GM15510 (cell line): ENCODE data around the gene COBLL1.

Experiments
- POLR2A ChIP-seq: IDR thresholded peaks from 3 replicates; pipeline ENCODE4 v1.6.1; 2011; ENCODE audit warnings: borderline replicate concordance; ENCODE audit not compliant: insufficient read length; ENCODE audit errors: extremely low read depth

Gene COBLL1

DNA sequence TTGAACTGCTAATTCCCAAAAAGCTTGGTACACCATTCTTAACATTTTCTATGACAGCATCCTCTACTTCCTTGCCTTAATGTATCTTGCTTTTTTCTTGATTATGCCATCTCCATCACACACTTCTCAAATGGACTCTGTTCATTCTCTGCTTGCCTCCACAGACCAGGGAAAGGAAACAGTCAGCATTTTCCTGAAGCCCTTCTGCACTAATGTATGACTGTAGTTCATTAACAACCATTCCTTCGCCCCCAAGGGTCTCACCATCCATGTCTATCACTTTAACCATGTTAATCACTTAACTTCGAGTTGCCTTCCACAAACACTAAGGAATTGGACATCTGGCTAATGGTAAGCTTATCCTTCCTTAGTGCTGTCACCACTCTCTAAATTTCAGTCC is 54.8 kb downstream of the COBLL1 start:
- no peak for TF ChIP-seq POLR2A

GRCh38 chr2:164785457-164785856 is 56.2 kb downstream of the COBLL1 start:
- TF ChIP-seq POLR2A: no peak

DNA sequence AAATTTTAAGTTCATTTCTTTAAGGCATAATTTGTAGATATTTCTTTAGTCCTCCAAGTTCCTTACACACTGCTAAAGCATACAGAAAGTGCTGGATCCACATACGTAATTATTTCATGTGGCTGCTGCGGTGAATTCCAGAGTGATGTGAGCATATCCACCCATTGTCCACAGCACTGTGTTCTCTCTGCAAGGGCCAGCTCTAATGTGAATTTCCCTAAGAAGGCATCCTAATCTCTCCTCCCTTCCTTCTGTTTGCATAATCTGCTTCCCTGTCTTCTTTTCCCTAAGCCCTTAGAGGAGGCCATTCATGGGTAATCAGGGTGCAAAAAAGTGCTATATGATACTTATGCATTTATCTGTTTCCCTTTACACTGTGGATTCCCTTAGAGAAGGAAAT is 57.2 kb downstream of the COBLL1 start:
- TF ChIP-seq POLR2A: no peak

DNA sequence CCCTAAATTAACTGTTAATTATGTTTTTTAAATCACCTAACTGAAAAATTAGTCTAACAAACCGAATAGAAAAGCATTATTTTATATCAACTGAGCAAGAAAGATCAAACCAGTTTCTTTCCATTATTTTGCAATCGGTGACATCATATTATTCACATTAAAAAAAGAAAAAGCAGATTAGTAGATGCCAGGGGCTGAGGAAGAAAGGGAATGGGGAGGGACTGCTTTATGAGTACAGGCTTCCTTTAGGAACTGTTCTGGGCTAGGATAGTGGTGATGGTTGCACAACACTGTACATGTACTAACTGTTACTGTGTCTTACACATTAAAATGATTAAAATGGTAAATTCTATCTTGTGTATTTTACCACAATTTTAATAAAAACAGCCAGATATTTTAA is 59.3 kb downstream of the COBLL1 start:
- TF ChIP-seq POLR2A: no peak

DNA sequence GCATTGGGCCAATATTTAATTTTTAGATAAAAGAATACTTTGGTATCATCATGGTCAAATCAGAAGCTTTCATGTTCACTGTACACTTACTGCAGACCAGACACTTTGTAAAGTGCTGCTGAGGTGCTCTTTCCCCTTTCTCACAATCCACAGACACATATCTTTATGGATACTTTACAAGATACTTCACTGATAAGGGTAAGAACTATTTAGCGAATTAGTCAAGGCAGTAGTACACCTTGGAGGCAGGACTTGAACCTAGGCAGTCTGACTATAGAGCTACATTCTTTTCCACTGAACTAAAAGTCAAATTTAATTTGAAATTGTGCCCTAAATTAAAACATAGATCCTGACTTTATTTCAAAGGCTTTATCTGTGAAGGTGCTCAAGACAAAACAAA is 60.2 kb downstream of the COBLL1 start:
- TF ChIP-seq POLR2A: no peak

DNA sequence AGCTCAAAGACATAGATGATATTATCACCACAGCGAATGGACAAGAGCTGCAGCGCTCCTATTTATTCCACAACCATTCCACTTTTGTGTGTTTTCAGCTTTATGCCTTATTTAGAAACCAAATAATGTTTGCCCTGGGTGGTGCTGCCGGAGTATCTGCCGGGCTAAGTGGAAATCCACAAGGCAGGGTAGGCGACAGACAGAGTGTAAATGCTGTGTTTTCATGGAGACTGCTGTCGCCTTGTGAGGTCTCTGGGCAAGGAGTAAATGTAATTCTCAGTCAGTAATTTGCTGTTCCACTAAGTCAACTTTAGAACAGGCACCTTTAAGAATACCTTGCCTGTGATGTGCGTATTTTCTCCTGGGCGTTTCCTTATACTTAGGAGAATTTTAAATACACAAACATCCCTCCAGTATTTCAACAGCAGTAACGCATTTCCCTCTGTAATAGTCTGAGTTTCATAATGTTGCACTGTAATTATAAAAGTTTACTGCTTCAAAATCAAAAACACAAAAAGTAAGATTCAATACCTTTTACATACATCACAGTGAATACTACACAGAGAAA is 60.9 kb downstream of the COBLL1 start:
- no peak for TF ChIP-seq POLR2A

- TF ChIP-seq POLR2A: no peak
Observed at GRCh38 chr2:164779383-164780057, 62.1 kb downstream of the COBLL1 start.

DNA sequence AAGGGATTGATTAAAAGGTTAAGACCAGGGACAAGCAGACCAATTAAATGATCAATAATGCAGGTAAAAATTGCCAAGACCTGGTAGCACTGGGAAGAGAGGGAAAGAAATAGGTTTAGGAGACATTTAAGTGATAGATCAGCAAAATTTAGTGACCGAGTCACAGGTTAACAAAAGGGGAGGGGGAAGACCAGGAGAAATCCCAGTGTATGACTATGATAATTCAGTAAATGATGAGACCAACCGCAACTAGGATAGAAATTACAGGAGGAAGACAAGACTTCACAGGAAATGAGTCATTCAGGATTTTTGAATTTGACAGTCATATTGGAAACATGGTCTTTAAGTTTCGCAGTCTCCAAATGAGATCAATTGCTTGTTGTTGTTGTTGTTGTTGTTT is 62.9 kb downstream of the COBLL1 start:
- TF ChIP-seq POLR2A: no peak

DNA sequence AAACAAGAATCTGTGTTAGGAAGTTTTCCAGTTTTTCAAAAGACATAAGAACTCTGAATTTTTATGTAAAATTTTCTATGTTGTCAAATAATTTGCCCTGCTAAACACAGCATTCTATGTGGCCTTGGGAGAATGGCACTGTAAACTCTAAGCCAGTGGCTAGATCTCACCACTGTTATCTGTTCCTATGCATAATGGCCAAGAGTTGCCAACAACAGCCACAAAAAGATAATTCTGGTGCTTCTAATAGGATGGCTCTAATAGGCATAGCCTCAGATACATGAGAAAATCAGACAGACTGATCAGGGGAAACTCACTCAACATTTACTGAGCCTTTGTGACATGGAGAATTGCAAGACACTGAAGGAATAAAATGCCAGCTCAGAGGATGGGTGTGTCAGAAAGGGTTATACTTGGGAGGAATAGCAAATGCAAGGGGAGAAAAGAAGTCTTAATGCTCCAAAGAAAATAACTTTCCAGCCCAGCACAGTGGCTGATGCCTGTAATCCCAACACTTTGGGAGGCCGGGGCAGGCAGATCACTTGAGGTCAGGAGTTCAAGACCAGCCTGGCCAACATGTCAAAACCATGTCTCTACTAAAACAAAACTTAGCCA is 63.7 kb downstream of the COBLL1 start:
- no peak for TF ChIP-seq POLR2A

- TF ChIP-seq POLR2A: no peak
Observed at GRCh38 chr2:164773635-164774034, 68.0 kb downstream of the COBLL1 start.

DNA sequence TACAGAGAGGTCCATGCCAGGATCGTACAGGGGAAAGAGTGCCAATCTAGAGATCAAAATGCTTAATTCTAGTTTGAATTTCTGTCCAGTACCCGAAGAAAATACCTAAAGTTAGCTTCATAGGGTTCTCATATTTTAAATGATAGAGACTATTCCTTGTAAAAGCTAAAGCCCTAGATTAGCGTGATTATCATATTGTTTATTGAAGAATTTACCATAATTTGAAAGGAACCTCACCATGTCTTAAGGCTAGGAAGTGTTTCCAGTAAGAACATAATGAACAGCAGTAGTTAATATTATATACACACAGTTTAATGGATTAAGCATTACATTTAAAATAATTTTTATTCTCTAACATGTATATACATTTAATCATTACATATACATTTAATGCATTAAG is 68.5 kb downstream of the COBLL1 start:
- no peak for TF ChIP-seq POLR2A

GRCh38 chr2:164771897-164772296 is 69.7 kb downstream of the COBLL1 start:
- no peak for TF ChIP-seq POLR2A

GRCh38 chr2:164770421-164770916 is 71.2 kb downstream of the COBLL1 start:
- TF ChIP-seq POLR2A: no peak

- TF ChIP-seq POLR2A: no peak
Observed at GRCh38 chr2:164766954-164767320, 74.7 kb downstream of the COBLL1 start.

GRCh38 chr2:164766216-164766953 is 75.2 kb downstream of the COBLL1 start:
- no peak for TF ChIP-seq POLR2A
